ENCODE data around the gene TRIO.
"Not testable (repeated sequence)": the region's sequence is repeated elsewhere in the genome, so short reads cannot be mapped to it uniquely, and the experiment has no call there.

TRIO gene

DNA sequence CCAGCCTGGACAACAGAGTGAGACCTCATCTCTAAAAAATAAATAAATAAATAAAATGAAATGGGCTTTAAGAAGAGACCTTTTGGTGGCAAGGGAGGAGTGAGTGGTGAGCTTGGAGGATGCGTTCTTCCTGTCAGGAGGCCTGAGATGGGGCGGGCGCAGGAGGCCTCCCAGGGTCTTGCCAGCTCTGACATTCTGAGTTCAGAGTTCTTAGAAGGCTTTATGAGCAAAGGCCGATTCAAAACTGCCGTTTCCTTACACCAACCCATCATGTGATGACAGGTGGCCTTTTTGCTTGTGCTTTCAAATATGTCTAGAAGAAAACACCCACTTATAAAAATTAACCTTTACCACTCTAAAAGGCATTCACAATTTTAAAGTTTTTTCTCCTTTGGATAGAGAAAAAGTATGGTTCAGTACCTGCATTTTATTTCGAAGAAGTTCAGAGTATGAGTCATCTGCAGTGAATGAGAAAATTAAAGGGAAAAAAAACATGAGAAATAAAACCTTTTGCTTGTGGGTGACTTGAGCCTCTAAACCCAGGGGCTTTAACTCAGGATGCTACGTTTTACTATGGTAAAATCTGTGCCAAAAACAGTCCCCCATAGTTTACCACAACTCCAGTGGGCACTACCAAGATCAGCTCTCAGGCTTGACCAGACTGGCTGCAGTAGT, 281.0 kb downstream of the TRIO start:
- DNase-seq: no peak

DNA sequence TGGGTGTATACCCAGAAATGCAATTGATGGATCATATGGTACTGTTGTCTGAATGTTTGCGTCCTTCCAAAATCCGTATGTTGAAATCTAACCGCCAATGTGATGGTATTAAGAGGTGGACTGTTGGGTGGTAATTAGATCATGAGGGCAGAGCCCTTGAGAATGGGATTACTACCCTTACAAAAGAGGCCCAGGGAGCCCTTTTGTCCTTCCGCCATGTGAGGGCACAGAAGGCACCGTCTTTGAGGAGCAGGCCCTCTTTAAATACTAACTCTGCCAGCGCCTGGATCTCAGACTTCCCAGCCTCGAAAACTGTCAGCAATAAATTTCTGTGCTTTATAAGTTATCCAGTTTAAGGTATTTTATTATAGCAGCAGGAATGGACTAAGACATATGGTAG, 282.4 kb downstream of the TRIO start:
- no peak for DNase-seq

DNA sequence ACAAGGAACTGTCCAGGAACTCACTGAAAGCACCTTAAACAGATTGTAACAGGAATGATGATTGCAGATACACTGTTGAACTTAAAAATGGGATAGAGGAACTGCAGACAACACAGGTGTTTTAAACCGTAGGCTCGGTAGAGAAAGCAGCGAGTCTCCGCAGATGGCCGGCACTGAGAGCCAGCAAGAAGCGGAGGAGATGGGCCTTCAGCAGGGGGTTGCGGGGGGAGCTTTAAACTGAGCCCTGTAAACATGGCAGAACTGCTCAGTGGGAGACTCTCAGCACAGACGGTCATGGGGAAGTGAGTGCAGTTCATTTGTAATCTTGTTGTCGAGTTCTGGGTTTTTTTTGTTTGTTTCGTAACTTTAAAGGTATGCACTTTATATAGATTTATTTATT, 283.4 kb downstream of the TRIO start:
- no peak for DNase-seq

DNA sequence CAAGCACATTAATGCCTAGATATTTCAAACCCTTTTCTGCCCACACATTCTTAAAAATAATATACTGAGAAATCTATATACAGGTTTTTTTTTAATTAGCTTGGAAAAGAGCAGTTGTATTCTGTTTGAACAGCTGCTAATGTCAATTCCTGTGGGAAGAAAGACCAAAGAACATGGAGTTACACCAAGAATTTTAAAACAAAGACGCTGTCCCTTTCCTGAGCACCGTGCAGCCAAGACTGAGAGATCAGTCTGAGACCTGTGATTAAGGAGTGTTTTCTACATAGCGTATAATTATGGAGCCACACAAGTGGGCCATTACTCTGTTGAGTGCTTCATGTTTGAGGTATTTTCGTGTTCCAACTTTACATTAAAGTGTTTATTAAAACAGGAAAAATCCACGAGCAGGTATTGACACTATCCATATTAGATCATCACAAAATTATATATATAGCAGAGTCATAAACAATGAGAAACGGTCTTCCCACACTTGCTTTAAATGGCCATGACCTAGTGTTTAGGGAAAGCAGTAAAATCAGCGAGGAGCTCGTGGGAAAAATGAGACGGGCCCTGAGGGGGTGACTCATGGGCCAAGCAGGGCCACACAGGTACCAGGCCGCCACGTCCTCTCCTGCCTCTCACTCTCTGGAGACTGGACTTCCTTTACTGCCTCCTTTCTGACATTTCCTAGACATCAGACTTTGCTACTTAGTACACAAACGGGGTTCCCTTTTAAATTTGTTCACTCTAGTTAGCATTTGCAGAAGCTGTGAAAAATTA, 285.4 kb downstream of the TRIO start:
- no peak for DNase-seq

DNA sequence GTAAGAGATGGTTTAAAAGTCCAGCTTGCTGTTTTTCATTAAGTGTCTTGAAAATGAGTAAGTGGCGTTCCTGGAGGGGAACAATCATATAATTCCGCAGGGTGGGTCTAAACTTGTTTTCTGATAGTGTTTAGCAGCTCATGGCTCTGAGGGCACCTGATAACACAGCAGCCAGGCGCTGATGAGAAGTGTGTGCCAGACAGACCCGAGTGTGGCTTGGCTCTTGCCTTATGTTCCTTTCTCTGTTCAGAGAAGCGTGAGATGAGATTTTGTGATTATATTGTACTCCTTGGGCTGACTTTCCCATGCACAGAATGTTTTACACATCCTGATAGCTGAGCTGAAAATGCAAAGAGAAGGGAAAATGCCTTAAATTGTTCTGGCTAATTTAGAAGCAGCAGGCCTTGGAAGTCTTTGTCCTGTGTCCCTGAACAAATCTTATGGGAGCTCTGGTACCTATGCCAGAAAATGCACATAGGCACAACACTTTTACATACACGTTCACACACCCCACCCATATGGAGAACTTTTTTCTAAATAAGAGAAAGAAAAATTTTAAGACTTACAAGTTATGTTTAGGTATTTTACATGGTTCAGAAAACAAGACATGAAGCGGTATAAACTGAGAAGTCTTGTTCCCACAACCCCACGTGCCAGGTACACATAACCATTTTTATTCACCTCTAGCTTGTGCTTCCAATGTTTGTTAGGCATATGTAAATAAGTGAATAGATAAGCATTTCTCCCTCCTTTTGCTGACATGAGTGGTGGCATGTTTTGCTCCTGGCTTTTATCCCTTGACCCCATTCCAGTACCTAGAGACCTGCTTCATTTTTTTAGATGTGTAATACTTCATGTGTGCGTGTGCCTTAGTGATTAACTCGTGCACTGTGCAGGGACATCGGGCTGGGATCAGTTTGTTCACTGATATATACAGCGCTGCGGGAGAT, 286.2 kb downstream of the TRIO start:
- DNase-seq: no peak

DNA sequence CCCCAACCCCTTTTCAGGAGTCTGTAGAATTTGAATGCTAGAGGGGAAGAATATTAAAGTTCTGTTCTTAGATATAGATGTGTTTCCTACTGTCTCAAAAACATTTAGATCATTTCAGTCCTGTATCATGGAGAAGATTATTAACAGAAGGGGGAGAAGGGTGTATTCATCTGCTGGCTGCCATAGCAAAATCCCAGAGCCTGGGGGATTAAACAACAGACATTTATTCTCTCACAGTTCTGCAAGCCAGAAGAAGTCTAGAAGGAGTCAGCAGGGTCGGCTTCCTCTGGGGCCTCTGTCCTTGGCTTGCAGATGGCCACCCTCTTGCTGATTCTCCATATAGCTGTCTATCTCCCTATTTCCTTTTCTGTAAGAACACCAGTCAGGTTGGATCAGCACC, 288.4 kb downstream of the TRIO start:
- no peak for DNase-seq

DNA sequence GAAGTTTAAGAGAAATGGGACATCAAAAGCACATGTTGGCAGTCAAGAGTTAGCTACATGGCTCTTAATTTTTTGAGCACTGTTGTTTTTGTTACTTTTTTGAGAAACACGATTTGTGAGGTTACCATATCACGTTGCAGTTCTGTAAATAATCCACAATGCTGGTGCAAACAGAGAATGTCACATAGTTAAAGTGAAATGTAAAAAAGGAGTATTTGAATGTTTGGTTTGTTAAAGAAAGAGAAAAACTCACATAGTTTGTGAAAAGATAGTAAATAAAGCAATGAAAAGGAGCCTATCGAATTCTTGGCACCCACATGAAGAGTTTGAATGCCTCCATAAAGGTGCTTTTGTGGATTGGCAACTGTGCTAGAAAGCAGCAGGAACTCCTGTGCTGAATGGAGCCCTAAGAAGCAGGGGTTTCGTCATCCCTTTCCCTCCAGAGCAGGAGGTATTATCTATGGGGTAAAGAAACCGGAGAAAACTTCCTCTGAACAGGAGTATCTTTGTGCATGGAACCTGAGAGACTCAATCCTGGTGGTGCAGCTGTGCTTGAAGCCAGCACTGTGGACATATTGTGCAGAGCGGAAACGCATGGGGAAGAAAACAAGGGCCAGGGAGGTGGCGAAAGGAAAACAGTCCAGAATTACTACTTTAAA, 289.9 kb downstream of the TRIO start:
- DNase-seq: no peak

DNA sequence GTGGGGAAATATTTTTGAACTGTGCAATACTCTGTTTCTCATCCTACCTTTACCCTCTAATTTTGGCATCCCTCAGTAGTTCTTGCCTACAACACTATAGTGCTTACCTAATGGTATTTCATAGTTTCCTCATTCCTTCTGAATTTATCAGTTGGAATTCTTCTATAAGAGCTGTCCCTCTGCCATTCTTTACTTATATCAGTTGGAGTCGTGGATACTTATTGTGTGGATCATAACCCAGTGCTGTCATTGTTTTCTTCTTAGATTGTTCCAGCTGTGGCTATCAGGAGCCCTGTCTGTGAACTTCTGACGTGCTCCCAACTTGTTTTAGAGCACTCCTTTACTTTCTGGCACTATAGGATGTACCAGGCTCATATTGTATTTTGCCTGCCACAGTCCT, 292.3 kb downstream of the TRIO start:
- no peak for DNase-seq

DNA sequence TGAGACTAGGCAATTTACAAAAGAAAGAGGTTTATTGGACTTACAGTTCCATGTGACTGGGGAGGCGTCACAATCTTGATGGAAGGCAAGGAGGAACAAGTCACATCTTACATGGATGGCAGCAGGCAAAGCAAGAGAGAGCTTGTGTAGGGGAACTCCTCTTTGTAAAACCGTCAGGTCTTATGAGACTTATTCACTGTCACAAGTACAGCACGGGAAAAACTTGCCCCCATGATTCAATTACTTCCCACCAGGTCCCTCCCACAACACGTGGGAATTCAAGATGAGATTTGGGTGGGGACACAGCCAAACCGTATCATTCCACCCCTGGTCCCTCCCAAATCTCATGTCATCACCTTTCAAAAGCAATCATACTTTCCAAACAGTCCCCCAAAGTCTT, 293.0 kb downstream of the TRIO start:
- not testable (repeated sequence) for DNase-seq

DNA sequence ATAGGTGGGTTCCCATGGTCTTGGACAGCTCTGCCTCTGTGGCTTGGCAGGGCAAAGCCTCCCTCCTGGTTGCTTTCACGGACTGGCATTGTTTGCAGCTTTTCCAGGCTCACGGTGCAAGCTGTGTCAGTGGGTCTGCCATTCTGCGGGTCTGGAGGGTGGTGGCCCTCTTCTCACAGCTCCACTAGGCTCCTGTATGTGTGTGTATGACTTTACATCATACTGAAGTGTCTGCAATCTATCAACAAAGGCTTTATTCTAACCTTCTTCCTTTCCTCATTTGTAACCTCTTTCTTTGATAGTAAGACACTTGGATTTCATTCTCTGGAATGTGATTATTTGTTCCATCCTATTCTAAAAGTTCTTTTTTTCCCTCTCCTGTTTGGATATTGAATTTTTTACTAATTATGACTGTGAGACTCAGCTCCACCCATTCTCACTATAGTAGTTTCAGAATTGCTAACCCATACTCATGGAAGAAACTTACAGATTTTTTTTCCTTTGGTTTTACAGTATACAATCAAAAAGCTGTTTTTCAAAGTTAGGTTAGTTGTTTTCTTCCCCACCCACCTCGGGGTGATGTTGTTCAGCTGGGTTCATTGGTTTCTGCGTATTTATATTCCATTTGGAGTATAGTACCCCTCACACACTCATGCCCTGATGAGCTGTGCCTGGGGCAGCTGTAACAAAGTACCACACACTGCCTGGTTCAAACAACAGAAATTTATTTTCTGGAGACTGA, 293.8 kb downstream of the TRIO start:
- DNase-seq: no peak

DNA sequence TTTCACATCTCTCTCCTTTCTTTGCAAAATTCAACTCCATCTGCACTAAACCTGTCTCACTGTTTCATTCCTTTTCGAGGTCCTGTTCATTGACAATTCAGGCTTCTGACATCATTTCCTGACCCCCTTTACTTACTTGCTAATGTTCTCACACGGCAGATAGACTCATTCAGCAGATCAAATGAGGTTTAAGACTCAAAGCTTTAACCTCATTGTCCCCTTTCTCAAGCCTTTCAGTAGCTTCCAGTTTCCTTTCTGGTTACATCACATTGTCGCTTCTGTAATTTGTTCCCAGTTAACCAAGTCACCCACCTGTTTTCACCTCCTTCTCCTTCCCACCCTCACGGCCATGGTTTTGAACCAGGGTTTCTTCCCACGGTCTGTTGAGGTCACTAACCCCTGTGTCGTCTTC, 295.1 kb downstream of the TRIO start:
- DNase-seq: no peak

DNA sequence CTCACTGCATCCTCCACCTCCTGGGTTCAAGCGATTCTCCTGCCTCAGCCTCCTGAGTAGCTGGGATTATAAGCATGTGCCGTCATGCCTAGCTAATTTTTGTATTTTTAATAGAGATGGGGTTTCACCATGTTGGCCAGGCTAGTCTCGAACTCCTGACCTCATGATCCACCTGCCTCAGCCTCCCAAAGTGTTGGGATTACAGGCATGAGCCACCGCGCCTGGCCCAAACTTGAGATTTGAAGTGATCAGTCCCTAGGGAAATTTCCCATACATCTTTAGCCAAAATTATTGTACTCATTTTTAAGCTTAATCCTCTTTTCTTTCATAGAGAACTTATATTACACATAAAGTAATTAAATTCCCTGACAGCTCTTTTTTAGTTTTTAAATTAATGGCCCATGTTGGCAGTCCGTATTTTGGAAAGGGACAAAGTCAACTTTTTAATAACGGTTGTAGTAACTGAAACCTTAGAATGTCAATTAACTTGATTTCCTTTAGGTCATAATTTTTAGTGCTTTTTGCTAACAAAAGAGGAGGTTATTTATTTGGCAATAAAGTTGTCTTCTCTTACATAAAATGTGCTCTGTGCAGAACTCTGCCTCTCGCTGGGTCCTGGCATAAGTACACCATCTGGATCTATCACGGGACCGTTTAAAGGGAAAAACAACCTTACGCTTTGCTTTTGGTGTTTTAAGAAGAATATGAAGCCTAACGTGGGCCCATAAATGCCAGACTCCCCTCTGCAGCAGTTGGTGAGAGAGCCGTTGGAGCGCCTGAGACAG, 296.1 kb downstream of the TRIO start:
- DNase-seq: no peak

DNA sequence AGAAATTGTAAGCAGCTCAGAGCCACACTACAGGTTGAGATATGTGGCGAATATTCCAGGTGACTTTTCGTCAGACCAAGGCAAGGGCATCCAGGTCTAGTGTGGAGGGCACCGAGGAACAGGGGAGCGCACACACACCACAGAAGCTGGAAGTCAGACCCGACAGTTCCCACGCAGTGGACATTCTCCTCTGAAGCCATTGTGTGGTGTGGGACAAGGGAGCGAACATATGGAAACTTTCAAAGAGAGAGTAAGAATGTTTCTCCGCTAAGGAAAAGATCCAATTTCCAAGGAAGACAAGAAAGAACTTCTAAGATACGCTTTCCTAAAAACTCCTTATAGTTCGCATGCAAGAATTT, 297.1 kb downstream of the TRIO start:
- DNase-seq: no peak

DNA sequence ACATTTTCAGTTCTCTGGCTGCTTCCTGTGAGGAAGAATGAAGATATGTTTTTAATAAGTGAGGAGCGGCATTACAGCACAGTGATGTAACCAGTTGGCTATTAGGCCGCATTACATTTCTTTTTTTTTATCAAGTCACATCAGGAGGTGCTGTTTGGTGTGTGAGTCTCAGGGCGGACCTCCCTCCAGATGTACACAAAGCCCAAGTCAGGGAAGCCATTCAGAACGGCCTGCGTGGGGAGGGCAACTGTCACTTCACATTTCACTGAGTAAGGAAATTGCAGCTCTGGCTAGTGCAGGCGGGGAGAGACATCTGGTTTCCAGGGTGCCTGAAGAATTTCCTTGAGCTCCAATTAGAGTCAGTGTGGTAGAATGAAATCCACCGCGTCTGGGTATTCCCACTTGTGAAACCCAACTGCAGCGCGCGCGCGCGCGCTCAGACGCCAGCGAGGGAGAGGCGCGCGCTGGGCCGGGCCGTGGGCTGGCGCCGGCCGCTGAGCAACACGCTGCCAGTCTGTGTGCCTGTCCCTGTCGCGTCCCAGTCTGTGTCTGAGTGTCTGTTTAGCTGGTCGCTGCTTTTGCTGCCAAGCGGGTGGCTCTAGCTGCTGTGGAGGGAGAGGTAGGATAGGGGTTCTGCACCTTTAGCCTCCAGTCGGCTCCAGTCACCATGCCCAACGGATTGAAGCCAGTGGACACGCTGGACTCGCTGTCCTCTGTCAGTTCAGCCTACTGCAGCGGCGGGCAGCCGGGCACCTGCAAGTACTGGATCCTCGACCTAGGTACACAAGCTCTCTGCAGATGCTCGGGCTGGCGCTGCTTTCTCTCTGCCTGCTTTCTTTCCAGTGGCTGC, 297.7 kb downstream of the TRIO start:
- no peak for DNase-seq

DNA sequence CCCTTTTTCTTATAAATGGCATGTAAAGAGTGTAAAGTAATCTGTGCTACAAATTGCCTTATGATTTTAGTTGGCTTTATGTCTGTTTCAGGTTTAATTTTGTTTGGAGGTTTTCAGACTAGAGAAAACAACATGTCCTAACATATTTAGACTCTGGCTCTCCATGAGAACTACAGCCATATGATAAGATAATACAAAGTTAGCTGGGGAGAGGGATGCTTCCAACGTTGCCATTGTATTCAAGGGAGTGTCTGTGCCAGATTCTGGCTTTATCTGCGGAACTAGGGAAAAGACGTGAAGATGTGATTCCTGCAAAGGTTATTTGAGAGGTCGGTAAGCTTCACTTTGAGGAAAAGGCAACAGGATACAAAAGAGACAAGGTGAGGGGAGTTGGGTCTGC, 298.5 kb downstream of the TRIO start:
- no peak for DNase-seq

DNA sequence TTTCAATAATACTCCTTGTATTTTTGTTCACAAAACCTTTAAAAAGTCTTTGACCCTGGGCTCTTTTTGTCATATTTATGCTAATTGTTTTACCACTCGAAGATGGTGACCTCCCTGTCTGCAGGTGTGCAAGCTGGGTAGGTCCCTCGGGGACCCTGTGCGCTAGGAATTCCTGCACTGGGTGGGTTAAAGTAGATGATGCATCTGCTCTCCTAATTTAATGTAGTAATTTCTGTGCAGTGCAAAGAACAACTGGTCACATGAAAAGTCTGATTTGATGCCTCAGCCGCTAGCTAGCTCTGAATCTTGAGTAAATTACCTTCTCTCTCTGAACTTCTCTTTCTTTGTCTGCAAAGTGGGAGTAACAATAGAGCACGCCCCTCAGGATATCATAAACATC, 299.4 kb downstream of the TRIO start:
- no peak for DNase-seq

DNA sequence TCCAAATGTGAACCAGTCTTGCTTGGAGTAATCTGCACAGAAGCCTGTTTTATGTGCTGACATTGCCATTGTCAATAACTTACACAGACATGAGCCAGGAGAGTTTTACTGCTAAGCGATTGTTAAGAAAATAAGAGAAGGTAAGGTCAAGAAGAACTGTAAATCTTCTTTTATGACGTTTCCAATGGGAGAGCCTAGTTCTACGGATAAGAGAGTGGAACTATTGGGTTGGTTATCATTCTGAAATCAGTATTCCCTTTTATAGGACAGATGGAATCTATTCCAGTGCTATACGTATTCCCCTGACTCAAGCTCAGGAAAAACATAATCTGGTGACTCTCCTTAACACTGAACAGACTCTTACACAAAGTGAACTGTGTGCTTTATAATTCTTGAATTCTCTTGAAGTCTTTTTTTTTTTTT, 300.5 kb downstream of the TRIO start:
- no peak for DNase-seq

DNA sequence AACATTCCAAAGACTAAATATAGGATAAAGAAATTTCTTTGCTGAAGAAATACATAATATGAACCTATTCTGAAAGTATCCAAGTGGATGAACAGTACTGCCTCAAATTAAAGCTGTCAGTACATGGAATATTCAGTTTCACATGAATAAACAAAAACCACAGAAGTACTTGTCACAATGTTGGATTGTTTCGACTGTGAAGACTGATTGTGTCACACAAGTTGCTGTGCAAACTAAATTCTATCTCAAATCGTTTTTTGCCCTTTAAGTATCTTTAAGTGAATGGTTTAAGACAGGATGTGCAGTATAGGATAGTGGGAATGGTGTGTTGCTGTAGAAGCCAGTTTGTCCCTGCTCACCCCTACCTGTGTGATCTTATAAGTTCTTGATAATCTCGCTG, 301.0 kb downstream of the TRIO start:
- no peak for DNase-seq

DNA sequence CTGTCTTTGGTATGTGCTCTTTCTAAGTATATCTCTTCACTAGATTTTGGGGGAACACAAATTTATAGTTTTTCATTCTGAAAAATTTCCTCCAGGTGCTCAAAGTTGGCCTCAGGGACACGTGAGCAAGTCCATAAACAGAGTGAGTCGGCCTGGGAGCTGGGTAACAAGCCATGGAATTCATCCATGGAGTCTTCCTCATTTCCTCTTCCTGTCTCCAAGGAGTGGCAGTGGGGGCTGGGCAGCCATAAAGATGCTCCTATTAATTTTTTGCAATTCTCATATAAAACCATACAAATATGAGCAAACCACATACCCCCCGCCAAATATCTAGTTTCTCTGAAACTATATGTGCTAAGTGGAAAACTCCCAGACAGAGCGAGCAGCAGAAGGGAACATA, 301.9 kb downstream of the TRIO start:
- DNase-seq: no peak

DNA sequence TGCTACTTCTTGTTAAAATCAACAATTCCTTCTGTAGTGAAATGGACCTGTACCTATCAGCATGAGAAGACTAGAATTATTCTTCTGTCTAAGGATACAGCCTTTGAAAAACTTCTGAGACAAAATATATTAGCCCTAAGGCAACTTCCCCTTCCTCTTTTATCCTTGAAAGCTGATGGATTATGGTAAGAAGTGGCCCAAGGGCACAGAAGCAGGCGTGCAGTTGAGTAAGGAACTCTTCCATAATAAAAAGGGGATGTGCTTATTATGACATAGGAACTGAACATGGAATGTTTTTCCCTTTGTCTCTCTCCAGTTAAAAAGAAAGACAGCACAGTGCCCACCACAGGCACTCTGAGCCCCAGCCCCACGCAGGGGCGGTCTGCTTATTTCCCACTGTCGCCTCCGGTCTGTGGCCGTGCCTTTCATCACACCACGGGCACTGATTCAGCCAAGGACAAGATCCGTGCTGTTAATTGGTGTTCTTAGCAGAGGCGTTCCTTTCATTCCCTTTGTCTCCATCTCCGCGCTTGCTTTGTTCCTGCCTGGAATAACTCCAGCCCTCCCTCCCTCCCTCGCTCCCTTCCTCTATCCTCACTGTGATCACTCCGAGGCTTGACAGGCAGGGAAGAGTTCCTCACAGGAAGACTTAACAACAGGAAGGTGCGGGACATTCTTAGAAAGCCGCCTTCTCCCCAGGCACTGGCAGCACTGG, 302.6 kb downstream of the TRIO start:
- DNase-seq: no peak

Measured in stimulated activated CD4-positive, alpha-beta T cell treated with anti-CD3 and anti-CD28 coated beads, Interleukin-4, amount 100 ng/mL, for 24 hours (primary cell).